ENCODE measurements around the gene DMP1.

DMP1 gene

DNA sequence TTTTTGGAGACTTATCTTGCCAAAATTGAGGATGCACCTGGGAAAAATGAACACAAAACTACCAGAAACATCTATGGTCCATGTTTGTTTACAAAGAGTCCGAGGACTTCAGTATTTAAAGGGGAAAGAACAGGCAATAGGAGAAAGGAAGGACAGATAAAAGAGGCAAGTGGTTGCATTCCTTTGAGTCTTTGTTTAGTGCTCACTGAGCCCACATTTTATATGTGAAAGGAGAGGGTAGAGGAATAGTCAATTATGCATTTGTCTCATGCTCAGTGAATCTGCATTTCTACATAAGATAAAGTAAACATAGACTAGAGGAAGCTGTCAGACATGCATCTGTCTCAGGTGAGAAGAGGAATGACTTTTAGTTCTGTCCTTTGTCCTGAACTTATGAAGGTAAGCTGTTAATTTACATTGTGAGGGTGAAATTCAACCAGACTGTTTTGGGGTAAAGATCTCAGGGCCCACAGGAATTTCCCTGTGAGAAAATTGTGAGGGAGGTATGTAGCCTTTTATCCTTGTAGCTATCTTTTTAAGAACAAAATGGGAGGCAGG lies 4.5 kb downstream of the DMP1 start:
- no peak for TF ChIP-seq GATA2 (IDR thresholded peaks at IDR 0.05; ENCODE audit: low read depth, low read length)
- no peak for TF ChIP-seq GATA3 (IDR thresholded peaks at IDR 0.05; ENCODE audit: low read depth, low read length)

DNA sequence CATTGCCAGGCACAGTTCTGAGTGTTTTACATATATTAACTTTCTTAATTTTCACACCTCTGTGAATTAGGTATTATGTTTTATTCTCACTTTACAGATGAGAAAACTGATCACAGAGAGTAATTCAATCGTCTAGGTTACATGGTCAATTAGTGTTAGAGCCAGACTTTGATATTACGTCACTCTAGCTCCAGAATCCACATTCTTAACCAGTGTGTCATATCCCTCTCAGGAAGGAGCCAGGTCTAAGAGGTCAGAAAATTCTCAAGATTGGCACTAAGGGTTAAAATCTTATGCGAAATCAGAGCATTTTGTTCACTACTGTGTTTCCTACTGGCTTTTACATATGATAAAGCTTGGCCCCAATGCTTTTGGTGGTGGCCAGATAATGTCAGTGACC lies 7.4 kb downstream of the DMP1 start:
- TF ChIP-seq GATA3 (IDR thresholded peaks at IDR 0.05; ENCODE audit: low read depth, low read length) (no peak), GATA2 (IDR thresholded peaks at IDR 0.05; ENCODE audit: low read depth, low read length) (no peak)

DNA sequence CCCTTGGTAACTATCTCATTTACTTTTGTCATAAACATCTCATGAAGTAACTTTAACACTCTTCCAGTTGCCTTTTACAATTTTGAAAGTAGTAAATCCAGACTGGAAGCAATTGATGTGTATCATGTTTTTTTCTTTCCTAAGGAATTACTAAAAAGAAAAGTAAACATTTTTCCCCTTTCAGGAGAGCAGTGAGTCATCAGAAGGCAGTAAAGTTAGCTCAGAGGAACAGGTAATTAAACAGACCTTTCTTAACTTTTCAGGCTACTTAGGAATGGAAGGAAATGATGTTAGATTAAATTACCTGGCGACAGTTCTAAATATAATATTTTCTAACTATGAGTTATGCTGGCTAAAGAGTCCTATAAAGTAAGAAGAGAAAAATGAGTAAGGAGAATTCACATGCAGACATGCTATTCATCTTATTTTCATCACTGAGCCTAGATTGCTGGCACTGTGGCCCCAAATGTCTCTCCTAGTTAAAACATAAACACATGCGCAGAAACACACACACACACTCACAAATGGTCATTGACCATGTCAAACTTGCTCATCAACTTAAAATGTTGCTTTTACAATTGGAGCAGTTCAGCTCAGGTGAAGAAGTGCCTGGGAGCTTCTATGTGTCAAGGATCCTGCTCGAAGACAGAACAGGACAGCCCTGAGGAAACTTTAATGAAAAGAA lies 9.3 kb downstream of the DMP1 start:
- TF ChIP-seq GATA2 (IDR thresholded peaks at IDR 0.05; ENCODE audit: low read depth, low read length) (no peak), GATA3 (IDR thresholded peaks at IDR 0.05; ENCODE audit: low read depth, low read length) (no peak)

DNA sequence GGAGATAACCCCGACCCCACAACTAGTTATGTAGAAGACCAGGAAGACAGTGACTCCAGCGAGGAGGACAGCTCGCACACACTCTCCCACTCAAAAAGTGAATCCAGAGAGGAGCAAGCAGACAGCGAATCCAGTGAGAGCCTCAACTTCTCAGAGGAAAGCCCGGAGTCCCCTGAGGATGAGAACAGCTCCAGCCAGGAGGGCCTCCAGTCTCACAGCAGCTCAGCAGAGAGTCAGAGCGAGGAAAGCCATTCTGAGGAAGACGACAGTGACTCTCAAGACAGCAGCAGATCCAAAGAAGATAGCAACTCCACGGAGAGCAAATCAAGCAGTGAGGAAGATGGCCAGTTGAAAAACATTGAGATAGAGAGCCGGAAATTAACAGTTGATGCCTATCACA lies 12.8 kb downstream of the DMP1 start:
- TF ChIP-seq GATA3 (IDR thresholded peaks at IDR 0.05; ENCODE audit: low read depth, low read length) (no peak), GATA2 (IDR thresholded peaks at IDR 0.05; ENCODE audit: low read depth, low read length) (no peak)

DNA sequence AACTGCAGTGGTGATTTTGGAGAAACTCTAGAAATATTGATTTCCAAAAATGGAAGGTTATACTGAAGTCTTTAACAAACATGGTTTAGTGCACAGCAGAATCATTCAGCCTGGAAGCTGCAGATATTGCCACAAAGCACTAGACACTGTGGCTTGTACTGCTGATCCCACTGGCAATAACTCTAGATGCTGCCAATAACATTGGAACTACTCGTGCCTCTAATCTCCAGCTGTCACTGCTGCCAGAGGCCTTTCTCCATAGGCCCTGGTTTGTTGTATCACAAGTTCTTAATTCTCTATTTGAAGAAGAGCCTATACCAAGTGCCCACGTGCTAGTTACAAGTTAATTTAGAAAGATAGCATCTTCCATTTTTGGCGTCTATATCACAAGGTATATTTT lies 19.3 kb downstream of the DMP1 start:
- TF ChIP-seq GATA3 (IDR thresholded peaks at IDR 0.05; ENCODE audit: low read depth, low read length) (no peak), GATA2 (IDR thresholded peaks at IDR 0.05; ENCODE audit: low read depth, low read length) (no peak)

DNA sequence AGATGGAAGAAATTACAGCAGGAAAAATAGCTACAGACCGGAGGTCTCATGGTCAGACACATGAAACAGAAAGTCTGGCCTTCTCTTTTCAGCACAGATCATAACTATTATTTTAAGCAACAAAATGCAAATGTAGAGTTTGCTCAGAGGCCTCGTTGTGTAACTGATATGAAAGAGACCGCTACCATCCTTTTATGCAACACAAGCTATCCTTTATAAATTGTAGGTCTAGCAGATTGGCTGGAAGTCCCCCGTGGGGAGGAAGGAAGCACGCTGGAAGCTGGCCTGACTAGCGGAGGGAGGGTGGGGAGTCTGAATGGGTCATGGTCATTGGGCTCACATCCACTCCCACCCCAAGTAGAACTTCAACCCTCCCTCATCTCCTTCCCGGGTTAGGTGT lies 27.7 kb downstream of the DMP1 start:
- TF ChIP-seq GATA3 (IDR thresholded peaks at IDR 0.05; ENCODE audit: low read depth, low read length) (no peak), GATA2 (IDR thresholded peaks at IDR 0.05; ENCODE audit: low read depth, low read length) (no peak)

DNA sequence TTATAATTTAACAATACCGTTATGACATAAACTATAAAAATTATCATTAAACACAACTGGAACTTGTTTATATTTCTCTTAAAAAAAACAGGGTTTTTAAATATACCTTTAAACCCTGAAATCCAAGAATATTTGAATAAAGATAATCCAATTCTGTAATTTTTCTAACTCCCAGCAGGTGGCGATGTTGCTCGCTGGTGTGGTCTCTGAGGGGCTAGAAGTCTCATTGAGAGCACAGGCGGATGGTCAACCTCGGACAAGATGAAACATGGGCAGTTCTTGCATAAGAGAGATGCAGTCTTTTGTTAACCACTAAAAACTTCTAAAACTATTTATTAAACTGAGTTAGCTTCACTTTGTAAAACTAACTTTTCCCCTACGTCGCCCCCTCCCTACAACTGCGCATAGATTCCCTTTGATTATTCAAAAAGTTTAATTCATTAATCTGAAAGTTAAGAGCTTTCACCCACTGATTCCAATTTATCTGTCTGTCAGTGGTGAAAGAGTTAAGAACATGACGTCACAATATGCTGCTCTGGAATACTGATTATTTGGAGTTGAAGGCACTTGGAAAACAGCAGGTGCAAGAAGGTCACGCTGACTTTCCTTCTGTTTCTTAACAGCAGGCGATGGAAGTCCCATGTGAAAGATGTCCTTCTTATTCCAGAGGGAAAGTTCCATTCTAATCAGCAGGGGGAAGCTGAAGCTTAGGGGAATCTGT lies 29.5 kb downstream of the DMP1 start:
- TF ChIP-seq GATA2 (IDR thresholded peaks at IDR 0.05; ENCODE audit: low read depth, low read length) (no peak), GATA3 (IDR thresholded peaks at IDR 0.05; ENCODE audit: low read depth, low read length) (no peak)

DNA sequence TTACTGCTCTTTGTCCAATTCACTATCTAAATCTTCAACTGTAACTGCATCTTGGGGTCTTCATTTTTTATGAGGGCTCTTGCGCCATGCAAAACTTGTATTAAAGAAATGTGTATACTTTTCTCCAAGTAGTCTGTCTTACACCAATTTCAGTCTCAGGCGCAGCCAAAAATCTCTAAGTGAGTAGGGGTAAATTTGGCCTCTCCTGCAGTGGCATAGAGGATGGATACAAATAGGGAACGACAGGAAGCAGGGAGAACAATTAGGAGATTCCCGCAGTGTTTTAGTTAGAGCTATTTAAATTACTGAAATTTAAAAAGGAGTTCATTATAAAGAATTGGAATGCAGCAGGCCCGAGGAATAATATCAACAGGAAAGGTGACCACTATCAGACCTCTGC lies 30.2 kb downstream of the DMP1 start:
- TF ChIP-seq GATA2 (IDR thresholded peaks at IDR 0.05; ENCODE audit: low read depth, low read length) (no peak), GATA3 (IDR thresholded peaks at IDR 0.05; ENCODE audit: low read depth, low read length) (no peak)

DNA sequence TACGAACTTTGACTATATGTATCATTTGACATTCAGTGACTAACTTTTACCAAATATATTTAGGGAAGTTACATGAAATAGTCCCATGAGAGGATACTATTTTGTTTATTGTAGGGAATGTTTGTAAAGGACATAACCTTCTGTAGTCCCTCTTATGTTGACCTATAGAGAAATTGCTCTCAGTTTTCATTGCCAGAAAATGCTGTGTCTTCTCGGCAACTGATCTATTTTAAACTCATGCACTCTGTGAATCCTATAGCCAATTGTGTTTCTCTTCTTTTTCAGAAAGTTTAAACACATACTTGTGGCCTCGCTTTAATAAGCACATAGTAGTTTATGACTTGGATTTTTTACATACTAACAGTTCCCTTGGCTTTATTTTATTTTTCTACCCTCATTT lies 38.2 kb downstream of the DMP1 start:
- TF ChIP-seq GATA2 (IDR thresholded peaks at IDR 0.05; ENCODE audit: low read depth, low read length) = no peak
- no peak for TF ChIP-seq GATA3 (IDR thresholded peaks at IDR 0.05; ENCODE audit: low read depth, low read length)

DNA sequence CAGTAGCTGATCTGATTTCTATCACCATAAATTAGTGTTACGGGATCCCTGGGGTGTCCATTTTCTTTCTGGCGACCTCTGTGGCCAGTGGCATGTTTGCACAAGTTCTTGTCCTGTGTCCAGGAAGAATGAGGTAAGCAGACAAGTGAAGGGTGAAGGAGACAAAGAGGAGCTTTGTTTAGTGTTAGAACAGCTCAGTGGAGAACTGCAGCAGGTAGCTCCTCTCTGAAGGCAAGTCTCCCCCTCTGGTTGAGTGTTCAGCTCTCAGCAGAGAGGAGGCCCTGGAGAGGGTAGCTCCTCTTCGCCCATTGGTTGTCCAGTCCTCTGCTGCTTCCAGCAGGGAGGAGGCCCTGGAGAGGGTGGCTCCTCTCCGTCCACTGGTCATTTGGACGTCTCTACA lies 47.2 kb downstream of the DMP1 start:
- TF ChIP-seq GATA3 (IDR thresholded peaks at IDR 0.05; ENCODE audit: low read depth, low read length) = no peak
- no peak for TF ChIP-seq GATA2 (IDR thresholded peaks at IDR 0.05; ENCODE audit: low read depth, low read length)

DNA sequence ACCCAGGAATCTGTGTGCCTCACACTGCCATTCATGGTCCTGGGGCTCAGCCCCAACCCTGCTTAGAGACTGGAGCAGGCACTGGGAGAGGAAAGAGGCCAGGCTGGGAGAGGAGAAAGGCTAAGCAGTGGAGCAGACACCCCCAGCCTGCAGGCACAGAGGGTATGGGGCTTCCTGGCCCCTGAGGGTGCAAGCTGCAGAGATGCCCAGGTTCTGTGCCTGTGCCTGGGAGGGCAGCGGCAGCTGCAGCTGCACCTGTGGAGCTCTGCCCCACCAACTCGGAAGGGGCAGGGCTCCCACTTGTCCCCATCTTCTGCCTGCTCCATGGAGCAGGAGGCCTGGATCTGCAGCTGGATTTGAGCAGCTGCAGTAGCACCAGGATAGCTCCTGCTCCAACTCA lies 47.9 kb downstream of the DMP1 start:
- no peak for TF ChIP-seq GATA2 (IDR thresholded peaks at IDR 0.05; ENCODE audit: low read depth, low read length)
- TF ChIP-seq GATA3 (IDR thresholded peaks at IDR 0.05; ENCODE audit: low read depth, low read length) = no peak

DNA sequence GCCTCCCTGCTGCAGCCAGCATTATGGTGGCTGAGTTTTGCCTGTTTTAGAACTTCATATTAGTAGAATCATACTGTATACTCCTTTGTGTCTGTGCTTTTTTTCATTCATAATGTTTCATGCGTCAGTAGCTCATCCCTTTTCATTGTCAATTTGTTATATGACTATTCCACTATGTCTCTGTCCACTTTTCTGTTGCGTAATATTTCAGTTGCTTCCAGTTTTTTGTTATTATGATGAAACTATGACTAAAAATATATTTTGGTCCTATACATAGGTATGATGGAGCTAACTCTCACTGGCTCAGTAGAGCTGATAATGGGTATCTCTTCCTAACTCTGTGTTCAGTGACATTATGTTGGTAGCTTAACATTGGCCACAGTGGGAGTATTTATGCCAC lies 48.3 kb downstream of the DMP1 start:
- no peak for TF ChIP-seq GATA3 (IDR thresholded peaks at IDR 0.05; ENCODE audit: low read depth, low read length)
- no peak for TF ChIP-seq GATA2 (IDR thresholded peaks at IDR 0.05; ENCODE audit: low read depth, low read length)

DNA sequence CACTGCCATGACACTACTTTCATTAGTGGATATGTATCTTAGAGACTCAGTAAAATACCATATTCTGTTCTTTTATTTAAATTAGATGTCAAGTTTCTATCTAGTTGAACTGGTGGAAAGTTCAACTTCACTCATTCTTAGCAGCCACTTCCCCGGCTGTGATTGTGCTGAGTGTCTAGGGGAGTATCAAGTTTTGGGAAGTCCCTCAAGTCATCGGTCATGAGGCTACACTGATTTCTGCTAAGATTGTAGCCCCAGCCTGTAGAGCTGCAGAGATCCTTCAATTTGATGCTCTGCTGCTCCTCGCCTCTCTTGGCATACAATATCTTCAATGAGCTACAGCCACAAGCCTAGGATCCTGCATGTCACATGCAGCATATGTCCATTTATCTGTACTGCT lies 53.9 kb downstream of the DMP1 start:
- TF ChIP-seq GATA2 (IDR thresholded peaks at IDR 0.05; ENCODE audit: low read depth, low read length) (no peak), GATA3 (IDR thresholded peaks at IDR 0.05; ENCODE audit: low read depth, low read length) (no peak)

DNA sequence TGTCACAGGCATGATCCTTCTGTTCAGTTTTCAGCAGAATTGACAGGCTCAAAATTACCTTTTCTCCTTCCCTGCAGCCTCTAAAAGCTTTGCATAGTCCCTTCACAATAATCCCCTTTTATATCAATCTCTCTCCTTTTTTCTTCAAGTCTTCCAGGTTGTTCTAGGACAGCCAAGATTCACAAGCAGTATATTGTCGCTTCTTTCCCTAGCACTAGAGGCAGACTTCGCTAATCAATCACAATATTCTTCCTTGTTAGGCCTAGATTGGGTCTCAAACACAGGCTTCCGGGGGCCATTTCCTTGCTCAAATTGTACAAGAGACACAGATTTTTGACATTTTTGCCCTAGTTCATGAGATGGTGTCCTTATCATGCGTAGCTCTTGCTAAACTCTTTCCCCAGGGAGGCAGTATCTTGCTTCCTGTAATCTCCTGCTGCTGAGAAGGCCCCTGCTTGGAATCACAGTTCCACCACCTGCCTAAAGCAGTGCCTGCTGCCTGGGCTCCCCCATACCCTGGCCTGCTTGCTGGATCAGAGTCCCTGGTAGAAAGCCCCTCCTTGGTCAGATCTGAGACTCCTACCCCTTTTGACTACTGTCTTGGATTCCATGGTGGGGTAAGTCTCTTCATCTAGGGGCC lies 57.3 kb downstream of the DMP1 start:
- TF ChIP-seq GATA3 (IDR thresholded peaks at IDR 0.05; ENCODE audit: low read depth, low read length) (no peak), GATA2 (IDR thresholded peaks at IDR 0.05; ENCODE audit: low read depth, low read length) (no peak)
